LNCaP clone FGC (cell line): Measurements from ENCODE around the gene MAOB.

Experiments used
- DNase-seq: peaks from one replicate; pipeline ENCODE4 v3.0.0-alpha.2; 2011; ENCODE audit warnings: low read depth
- H3K4me3 ChIP-seq: 2 replicates; pipeline ENCODE4 v1.5.1; 2011; ENCODE audit warnings: mild to moderate bottlenecking, low read depth, low read length, control low read depth
- CTCF ChIP-seq: IDR thresholded peaks from 2 replicates; pipeline ENCODE4 v1.5.1; 2012; ENCODE audit warnings: mild to moderate bottlenecking; ENCODE audit not compliant: control insufficient read depth, insufficient read depth; ENCODE audit errors: extremely low read depth

MAOB gene

GRCh38 chrX:43897290-43897689, 15.0 kb upstream of the MAOB start:
- no peak for TF ChIP-seq CTCF
- DNase-seq = no peak
- H3K4me3 ChIP-seq = no peak overlapping the region

GRCh38 chrX:43892336-43892870, 10.2 kb upstream of the MAOB start:
- H3K4me3 ChIP-seq = no peak overlapping the region
- DNase-seq = no peak
- TF ChIP-seq CTCF = no peak

DNA sequence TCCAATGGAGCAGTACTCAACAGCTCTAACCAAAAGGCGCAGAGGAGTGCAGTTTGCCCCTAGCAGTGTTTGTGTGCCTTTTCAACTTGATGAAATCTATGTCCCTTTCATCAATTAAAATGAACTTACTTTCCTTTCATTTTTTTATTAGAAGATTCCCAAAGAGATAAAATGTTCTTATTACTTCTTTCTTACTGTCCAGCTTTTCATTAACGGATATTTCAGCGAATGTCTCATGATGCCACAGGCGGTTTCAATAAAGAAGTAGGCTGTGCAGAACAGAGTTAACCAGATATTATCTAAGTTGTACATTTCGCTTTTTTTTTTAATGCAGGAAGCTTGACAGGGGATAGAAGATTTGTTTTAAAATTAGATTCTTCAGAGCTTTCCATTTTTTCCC, 3.4 kb upstream of the MAOB start:
- DNase-seq = no peak
- no peak for TF ChIP-seq CTCF

GRCh38 chrX:43881410-43882293, 598 bp downstream of the MAOB start:
- H3K4me3 ChIP-seq = no peak overlapping the region
- TF ChIP-seq CTCF = no peak
- no peak for DNase-seq

More for the DNA sequence above, 3.4 kb upstream of the MAOB start:
- H3K4me3 ChIP-seq = no peak overlapping the region

DNA sequence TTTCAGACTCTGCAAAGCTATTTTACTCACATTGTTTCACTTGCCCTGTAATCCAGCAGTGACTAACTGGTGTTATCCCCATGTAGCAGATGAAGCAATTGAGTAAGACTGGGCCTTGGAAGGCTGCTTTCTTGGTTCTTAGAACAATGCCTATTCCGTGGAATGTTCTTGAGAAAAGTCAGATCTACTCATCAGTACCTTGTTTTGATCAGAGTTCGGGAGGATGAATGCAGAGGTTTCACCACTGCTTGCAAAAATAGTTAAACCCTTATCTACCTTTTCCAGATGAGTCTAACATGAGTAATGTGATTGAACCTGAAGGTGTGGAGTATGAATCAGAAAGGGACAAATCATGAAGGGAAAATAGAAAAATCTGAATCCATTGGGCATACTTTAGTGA, 1.8 kb downstream of the MAOB start:
- TF ChIP-seq CTCF = no peak
- DNase-seq = no peak
- H3K4me3 ChIP-seq = no peak overlapping the region

- H3K4me3 ChIP-seq = no peak overlapping the region
- no peak for TF ChIP-seq CTCF
- no peak for DNase-seq
Measured at GRCh38 chrX:43878906-43879526, 3.2 kb downstream of the MAOB start.
